Activated CD8-positive, alpha-beta T cell treated with anti-CD3 and anti-CD28 coated beads for 36 hours (primary cell): ENCODE measurements around the gene PKD1L1. TPM values are rescaled to one million over a fixed set of nuclear protein-coding genes. Genes with fewer than 3 reads are reported as not detected.

Source experiments
- ATAC-seq: fragments of 200-7000 bp; cut with Tn5 transposase; one replicate; pipeline ENCODE4 v1.10.0; 2021; ENCODE audit warnings: mild to moderate bottlenecking, moderate library complexity
- CTCF ChIA-PET: fragments of 350-600 bp; sonication (Branson Sonifier 250); formaldehyde crosslinking; loops from one replicate; lab custom pipeline; 2021; ENCODE audit warnings: antibody characterized with exemption; lab: Charles Lee
- POLR2A ChIA-PET: fragments of 350-600 bp; sonication (Branson Sonifier 250); formaldehyde crosslinking; loops from one replicate; lab custom pipeline; 2021; ENCODE audit warnings: antibody characterized with exemption; lab: Charles Lee
- DNase-seq: peaks from one replicate; pipeline ENCODE4 v3.0.0-alpha.2; 2020
- H3K27ac Mint-ChIP-seq: one replicate; pipeline ENCODE4 v1.8.0; 2021; ENCODE audit warnings: mild to moderate bottlenecking, mixed read lengths
- H3K27me3 Mint-ChIP-seq: one replicate; pipeline ENCODE4 v1.8.0; 2021; ENCODE audit warnings: mixed read lengths
- H3K36me3 Mint-ChIP-seq: one replicate; pipeline ENCODE4 v1.8.0; 2021; ENCODE audit warnings: low read depth, mixed read lengths
- H3K4me1 Mint-ChIP-seq: one replicate; pipeline ENCODE4 v1.8.0; 2021; ENCODE audit warnings: low read depth, mixed read lengths
- H3K4me3 Mint-ChIP-seq: one replicate; pipeline ENCODE4 v1.8.0; 2021; ENCODE audit warnings: mild to moderate bottlenecking, moderate library complexity, mixed read lengths
- H3K9me3 Mint-ChIP-seq: one replicate; pipeline ENCODE4 v1.8.0; 2021; ENCODE audit warnings: mixed read lengths
- CTCF ChIP-seq: fragments of 200-600 bp; IDR thresholded peaks from one replicate; pipeline ENCODE4 v1.8.0; 2022; ENCODE audit warnings: antibody characterized with exemption, mild to moderate bottlenecking
- intact Hi-C: fragments of 100-400 bp; cut with micrococcal nuclease; formaldehyde crosslinking; loops from one replicate; pipeline ENCODE4 v1.10.0; 2022
- total RNA-seq, 2 experiments: library from RNA; stranded (reverse); gene quantifications; one replicate each; pipeline ENCODE4 v1.2.3, GENCODE V29; 2021

Gene PKD1L1
- total RNA-seq, 2 experiments from 2014 or later = 0.09 to 0.20 TPM

GRCh38 chr7:47906883-47907282, 41.4 kb downstream of the PKD1L1 start:
- ChIA-PET CTCF (no interaction called here), POLR2A (no interaction called here)
- H3K36me3 Mint-ChIP-seq = no peaks in the 10 kb centered on the region
- H3K4me3 Mint-ChIP-seq = no peak overlapping the region
- no peak for TF ChIP-seq CTCF
- intact Hi-C loops = no loop called here
- H3K9me3 Mint-ChIP-seq = no peaks in the 10 kb centered on the region
- no peaks in the 10 kb centered on the region for H3K4me1 Mint-ChIP-seq
- no peaks in the 10 kb centered on the region for H3K27me3 Mint-ChIP-seq
- ATAC-seq = no peak
- H3K27ac Mint-ChIP-seq = no peak overlapping the region
- no peak for DNase-seq

- intact Hi-C loops = no loop called here
- Mint-ChIP-seq H3K27me3 (no peaks in the 10 kb centered on the region), H3K4me3 (no peak overlapping the region), H3K36me3 (no peaks in the 10 kb centered on the region), H3K9me3 (no peaks in the 10 kb centered on the region), H3K4me1 (no peaks in the 10 kb centered on the region), H3K27ac (no peak overlapping the region)
- no peak for ATAC-seq
- POLR2A ChIA-PET = no interaction called here
- DNase-seq = no peak
- no peak for TF ChIP-seq CTCF
- CTCF ChIA-PET = no interaction called here
Observed at GRCh38 chr7:47905076-47905920, 43.0 kb downstream of the PKD1L1 start.

- no peak for TF ChIP-seq CTCF
- no peak overlapping the region for H3K27ac Mint-ChIP-seq
- intact Hi-C loops = no loop called here
- no peak for DNase-seq
- POLR2A ChIA-PET = no interaction called here
- CTCF ChIA-PET = no interaction called here
- no peak for ATAC-seq
- H3K4me1 Mint-ChIP-seq = no peaks in the 10 kb centered on the region
- no peak overlapping the region for H3K4me3 Mint-ChIP-seq
- no peaks in the 10 kb centered on the region for H3K27me3 Mint-ChIP-seq
- no peaks in the 10 kb centered on the region for H3K36me3 Mint-ChIP-seq
- no peaks in the 10 kb centered on the region for H3K9me3 Mint-ChIP-seq
Observed at GRCh38 chr7:47902013-47902412, 46.3 kb downstream of the PKD1L1 start.

- no peak for TF ChIP-seq CTCF
- Mint-ChIP-seq H3K9me3 (no peaks in the 10 kb centered on the region), H3K27ac (no peak overlapping the region), H3K27me3 (no peaks in the 10 kb centered on the region), H3K4me3 (no peak overlapping the region), H3K4me1 (no peaks in the 10 kb centered on the region), H3K36me3 (no peaks in the 10 kb centered on the region)
- CTCF ChIA-PET = no interaction called here
- DNase-seq (no peak), ATAC-seq (no peak)
- intact Hi-C loops = no loop called here
- POLR2A ChIA-PET = no interaction called here
Observed at GRCh38 chr7:47901542-47901941, 46.7 kb downstream of the PKD1L1 start.

- H3K4me3 Mint-ChIP-seq = no peak overlapping the region
- H3K36me3 Mint-ChIP-seq = no peaks in the 10 kb centered on the region
- CTCF ChIA-PET = interaction anchor here (1.7 kb wide), 1 partner anchor 11 kb away, joined by 4 read pairs; no protein-coding TSS in a partner anchor
- TF ChIP-seq CTCF = no peak
- intact Hi-C loops = no loop called here
- no peaks in the 10 kb centered on the region for H3K4me1 Mint-ChIP-seq
- no peak for ATAC-seq
- no peaks in the 10 kb centered on the region for H3K27me3 Mint-ChIP-seq
- H3K9me3 Mint-ChIP-seq = no peaks in the 10 kb centered on the region
- POLR2A ChIA-PET = no interaction called here
- no peak overlapping the region for H3K27ac Mint-ChIP-seq
- DNase-seq = no peak
Observed at GRCh38 chr7:47897831-47898230, 50.4 kb downstream of the PKD1L1 start.
